Vagina (tissue), 2 donors: ENCODE data around the gene MTCL3.
A peak's percentile ranks its signal among the peaks of the same experiment; 100 is the strongest.

Source experiments
- DNase-seq, 2 donors: peaks; one replicate each; pipeline ENCODE4 v3.0.0-alpha.2; 2017; ENCODE audit errors: extremely low spot score in 2 of 2
- H3K27ac ChIP-seq: fragments of 200-600 bp; sonication (generic); one replicate; pipeline ENCODE4 v1.5.1; 2019
- H3K27me3 ChIP-seq: fragments of 200-600 bp; sonication (generic); one replicate; pipeline ENCODE4 v1.5.1; 2019
- H3K36me3 ChIP-seq, 2 donors: fragments of 200-600 bp; sonication (generic); one replicate each; pipeline ENCODE4 v1.5.1; 2017 to 2019
- H3K4me1 ChIP-seq: fragments of 200-600 bp; sonication (generic); one replicate; pipeline ENCODE4 v1.5.1; 2019
- H3K4me3 ChIP-seq, 2 donors: fragments of 200-600 bp; sonication (generic); 1 replicate in 1 of 2; 2 replicates in 1 of 2; pipeline ENCODE4 v1.5.1; 2016 to 2019
- H3K9me3 ChIP-seq: fragments of 200-600 bp; sonication (generic); one replicate; pipeline ENCODE4 v1.5.1; 2019
- POLR2A ChIP-seq, 2 donors: fragments of 450-650 bp; IDR thresholded peaks; one replicate each; pipeline ENCODE4 v1.6.1; 2017; ENCODE audit warnings: antibody characterized with exemption in 2 of 2, mild to moderate bottlenecking in 2 of 2, moderate library complexity in 2 of 2
- POLR2AphosphoS5 ChIP-seq, 2 donors: sonication (generic); formaldehyde crosslinking; IDR thresholded peaks; one replicate each; pipeline ENCODE4 v1.9.0; 2017; ENCODE audit warnings: antibody characterized with exemption in 2 of 2, mild to moderate bottlenecking in 2 of 2, low read depth in 1 of 2; ENCODE audit not compliant: insufficient read depth in 1 of 2
- intact Hi-C: fragments of 100-400 bp; cut with DNase I; formaldehyde crosslinking; loops from one replicate; pipeline ENCODE4 v1.15.1; 2023
- TF ChIP-seq, protein P1 (sequence below), 3 experiments: fragments of 450-650 bp in 2 of 3; fragments of 200-600 bp in 1 of 3; sonication (generic) in 1 of 3; IDR thresholded peaks; one replicate each; pipeline ENCODE4 v1.5.1; 2017 to 2019; ENCODE audit warnings: antibody characterized with exemption in 3 of 3, mild to moderate bottlenecking in 2 of 3, moderate library complexity in 2 of 3

Gene MTCL3

DNA sequence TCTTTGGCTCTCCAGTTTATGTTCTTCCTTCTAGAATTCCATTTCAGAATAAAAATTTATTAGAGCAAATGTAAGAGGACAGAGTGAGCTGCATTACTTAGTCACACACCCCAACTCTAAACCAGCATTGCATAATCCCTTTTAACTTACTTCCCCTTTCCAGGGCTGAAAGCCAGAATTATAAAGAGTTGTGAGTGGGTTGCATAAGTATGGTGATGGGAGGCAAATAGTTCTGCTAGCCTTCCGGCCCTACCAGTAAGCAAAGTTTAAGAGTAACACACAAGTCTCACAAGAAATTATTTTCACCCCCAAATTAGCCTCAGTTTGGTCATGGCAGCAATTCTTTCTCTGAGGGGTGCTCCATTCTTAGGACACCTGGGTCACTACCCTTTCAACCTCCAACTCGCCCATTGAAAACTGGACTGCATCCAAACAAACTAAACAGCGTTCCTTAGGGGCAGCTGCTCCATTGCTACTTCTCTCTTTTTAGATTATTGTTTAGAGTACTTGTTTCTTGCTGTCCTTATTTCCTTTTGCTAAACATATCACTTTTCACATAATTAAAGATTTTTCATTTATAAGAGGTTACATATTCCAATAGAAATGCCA is 61.6 kb downstream of the MTCL3 start:
- H3K4me3 ChIP-seq = peak overlapping the region; percentile 31 to 46
- peaks cover 29% of the 10 kb centered on the region for H3K4me1 ChIP-seq
- H3K27me3 ChIP-seq = no peaks in the 10 kb centered on the region
- TF ChIP-seq POLR2AphosphoS5 (IDR thresholded peaks at IDR 0.05; ENCODE audit: insufficient read depth in 1 of 2, low read depth in 1 of 2) (peak in 1 of 2 donors; percentile 74), POLR2A (IDR thresholded peaks at IDR 0.05) (no peak)
- peak overlapping the region; percentile 64 for H3K27ac ChIP-seq
- no peaks in the 10 kb centered on the region for H3K9me3 ChIP-seq
- DNase-seq = no peak
- intact Hi-C loops = no loop called here
- H3K36me3 ChIP-seq = no peaks in the 10 kb centered on the region

DNA sequence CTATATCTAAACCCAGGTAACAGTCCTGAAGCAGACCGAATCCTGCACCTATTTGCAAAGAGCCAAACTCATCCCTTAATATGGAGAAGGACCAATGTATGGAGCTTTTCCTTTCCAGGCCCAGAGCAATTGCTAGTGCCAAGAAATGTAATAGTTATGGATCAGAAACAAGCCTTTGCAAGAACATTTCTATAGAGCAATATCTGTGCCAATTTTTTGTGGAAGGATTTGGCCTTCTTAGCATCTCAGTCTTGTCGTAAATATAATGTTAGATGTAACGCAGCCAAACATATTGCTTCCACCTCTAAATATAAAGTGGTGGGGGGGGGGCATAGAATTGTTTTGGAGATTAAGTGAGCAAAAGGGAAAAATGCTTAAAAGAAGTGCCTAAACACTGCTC is 62.7 kb downstream of the MTCL3 start:
- no peak for DNase-seq
- no peaks in the 10 kb centered on the region for H3K36me3 ChIP-seq
- H3K27me3 ChIP-seq = no peaks in the 10 kb centered on the region
- H3K27ac ChIP-seq = peak overlapping the region; percentile 64
- H3K9me3 ChIP-seq = no peaks in the 10 kb centered on the region
- intact Hi-C loops = no loop called here
- H3K4me3 ChIP-seq = no peak overlapping the region
- TF ChIP-seq POLR2A (IDR thresholded peaks at IDR 0.05) = no peak
- TF ChIP-seq POLR2AphosphoS5 (IDR thresholded peaks at IDR 0.05; ENCODE audit: insufficient read depth in 1 of 2, low read depth in 1 of 2) = no peak
- peaks cover 27% of the 10 kb centered on the region for H3K4me1 ChIP-seq

DNA sequence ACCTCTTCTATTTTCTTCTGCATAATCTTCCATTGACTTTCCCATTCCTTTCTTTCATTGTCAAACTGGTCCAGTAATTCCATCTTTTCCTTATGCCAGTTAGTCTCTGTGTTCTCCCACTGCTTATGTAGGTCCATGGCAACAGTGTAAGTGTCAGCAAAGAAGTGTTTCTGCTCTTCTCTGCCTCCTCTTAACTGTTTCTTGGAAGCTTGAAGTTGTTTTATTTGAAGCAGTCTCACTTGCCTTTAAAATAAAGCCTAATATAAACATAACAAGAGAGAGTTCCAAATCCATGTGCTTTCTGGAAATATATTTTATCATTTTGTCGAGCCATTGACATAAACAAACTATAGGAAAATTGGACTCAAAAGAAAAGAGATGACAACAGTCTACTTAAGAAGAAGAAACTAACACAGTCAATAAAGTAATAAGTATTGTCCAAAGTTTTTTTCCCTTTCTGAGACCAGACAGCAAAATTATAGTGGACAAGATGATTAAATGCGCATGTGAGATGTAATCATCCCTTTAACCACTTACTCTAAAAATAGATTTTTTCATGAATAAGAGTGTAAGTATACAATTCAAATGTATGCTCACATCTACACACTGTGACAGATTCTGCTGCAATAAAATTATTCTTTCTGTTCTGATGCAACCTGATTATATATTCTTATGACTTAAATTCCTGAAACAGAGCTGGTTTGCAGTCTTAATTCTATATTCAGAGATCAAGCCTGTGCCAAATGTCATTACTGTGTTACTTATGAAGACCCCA is 65.1 kb downstream of the MTCL3 start:
- H3K27ac ChIP-seq = no peak overlapping the region
- no peaks in the 10 kb centered on the region for H3K9me3 ChIP-seq
- TF ChIP-seq POLR2A (IDR thresholded peaks at IDR 0.05) = no peak
- TF ChIP-seq, protein P1, sequence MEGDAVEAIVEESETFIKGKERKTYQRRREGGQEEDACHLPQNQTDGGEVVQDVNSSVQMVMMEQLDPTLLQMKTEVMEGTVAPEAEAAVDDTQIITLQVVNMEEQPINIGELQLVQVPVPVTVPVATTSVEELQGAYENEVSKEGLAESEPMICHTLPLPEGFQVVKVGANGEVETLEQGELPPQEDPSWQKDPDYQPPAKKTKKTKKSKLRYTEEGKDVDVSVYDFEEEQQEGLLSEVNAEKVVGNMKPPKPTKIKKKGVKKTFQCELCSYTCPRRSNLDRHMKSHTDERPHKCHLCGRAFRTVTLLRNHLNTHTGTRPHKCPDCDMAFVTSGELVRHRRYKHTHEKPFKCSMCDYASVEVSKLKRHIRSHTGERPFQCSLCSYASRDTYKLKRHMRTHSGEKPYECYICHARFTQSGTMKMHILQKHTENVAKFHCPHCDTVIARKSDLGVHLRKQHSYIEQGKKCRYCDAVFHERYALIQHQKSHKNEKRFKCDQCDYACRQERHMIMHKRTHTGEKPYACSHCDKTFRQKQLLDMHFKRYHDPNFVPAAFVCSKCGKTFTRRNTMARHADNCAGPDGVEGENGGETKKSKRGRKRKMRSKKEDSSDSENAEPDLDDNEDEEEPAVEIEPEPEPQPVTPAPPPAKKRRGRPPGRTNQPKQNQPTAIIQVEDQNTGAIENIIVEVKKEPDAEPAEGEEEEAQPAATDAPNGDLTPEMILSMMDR (IDR thresholded peaks at IDR 0.05) = no peak
- no peak for TF ChIP-seq POLR2AphosphoS5 (IDR thresholded peaks at IDR 0.05; ENCODE audit: insufficient read depth in 1 of 2, low read depth in 1 of 2)
- H3K27me3 ChIP-seq = no peaks in the 10 kb centered on the region
- no peak overlapping the region for H3K4me3 ChIP-seq
- H3K36me3 ChIP-seq = no peaks in the 10 kb centered on the region
- intact Hi-C loops = no loop called here
- no peak for DNase-seq
- H3K4me1 ChIP-seq = peaks cover 27% of the 10 kb centered on the region

- Histone ChIP-seq H3K9me3 (no peaks in the 10 kb centered on the region), H3K27ac (no peak overlapping the region), H3K4me1 (peaks cover 23% of the 10 kb centered on the region), H3K4me3 (no peak overlapping the region), H3K36me3 (no peaks in the 10 kb centered on the region), H3K27me3 (no peaks in the 10 kb centered on the region)
- DNase-seq = no peak
- intact Hi-C loops = no loop called here
- TF ChIP-seq, protein P1 (IDR thresholded peaks at IDR 0.05) = no peak
- TF ChIP-seq POLR2A (IDR thresholded peaks at IDR 0.05) = no peak
These were observed 66.3 kb downstream of the MTCL3 start for GRCh38 chr6:127452803-127453202.

- Histone ChIP-seq H3K4me1 (peaks cover 9% of the 10 kb centered on the region), H3K9me3 (no peaks in the 10 kb centered on the region), H3K36me3 (peaks cover 0 to 8% of the 10 kb centered on the region in 2 donors), H3K4me3 (no peak overlapping the region), H3K27me3 (no peaks in the 10 kb centered on the region), H3K27ac (no peak overlapping the region)
- intact Hi-C loops = no loop called here
- no peak for DNase-seq
- TF ChIP-seq POLR2A (IDR thresholded peaks at IDR 0.05) (no peak), POLR2AphosphoS5 (IDR thresholded peaks at IDR 0.05; ENCODE audit: insufficient read depth in 1 of 2, low read depth in 1 of 2) (no peak)
- TF ChIP-seq, protein P1 (IDR thresholded peaks at IDR 0.05) = no peak
These were observed 67.7 kb downstream of the MTCL3 start for GRCh38 chr6:127451388-127451787.

GRCh38 chr6:127447780-127448179 is 71.4 kb downstream of the MTCL3 start:
- Histone ChIP-seq H3K4me1 (no peaks in the 10 kb centered on the region), H3K27ac (no peak overlapping the region), H3K27me3 (no peaks in the 10 kb centered on the region), H3K4me3 (no peak overlapping the region), H3K36me3 (peaks cover 0 to 13% of the 10 kb centered on the region in 2 donors), H3K9me3 (no peaks in the 10 kb centered on the region)
- no peak for TF ChIP-seq POLR2AphosphoS5 (IDR thresholded peaks at IDR 0.05; ENCODE audit: insufficient read depth in 1 of 2, low read depth in 1 of 2)
- TF ChIP-seq, protein P1 (IDR thresholded peaks at IDR 0.05) = no peak
- no peak for DNase-seq
- intact Hi-C loops = no loop called here
